Calu3 (cell line): ENCODE measurements around the gene CTCF. TPM values are rescaled to one million over a fixed set of nuclear protein-coding genes. Genes with fewer than 3 reads are reported as not detected.

Experiments
- BruUV-seq: library from RNA; stranded (reverse); fragments of 400-500 nt; replicated peaks from 2 replicates; lab custom pipeline; 2021; lab: Mats Ljungman, UMichigan
- CTCF ChIA-PET: fragments of 300-600 bp; sonication (Branson Sonifier 250); formaldehyde crosslinking; loops from one replicate; lab custom pipeline; 2022; ENCODE audit warnings: antibody characterized with exemption; lab: Charles Lee
- DNase-seq: peaks from one replicate; pipeline ENCODE4 v3.0.0; 2022
- H3K27ac Mint-ChIP-seq: one replicate; pipeline ENCODE4 v1.8.0; 2022; ENCODE audit warnings: mixed read lengths; ENCODE audit not compliant: unreplicated experiment
- H3K27me3 Mint-ChIP-seq: one replicate; pipeline ENCODE4 v1.8.0; 2022; ENCODE audit warnings: mixed read lengths; ENCODE audit not compliant: unreplicated experiment
- H3K36me3 Mint-ChIP-seq: one replicate; pipeline ENCODE4 v1.8.0; 2022; ENCODE audit warnings: mild to moderate bottlenecking, moderate library complexity, mixed read lengths; ENCODE audit not compliant: insufficient read depth, unreplicated experiment
- H3K4me1 Mint-ChIP-seq: one replicate; pipeline ENCODE4 v1.8.0; 2022; ENCODE audit warnings: mild to moderate bottlenecking, low read depth, mixed read lengths; ENCODE audit not compliant: unreplicated experiment
- H3K4me3 Mint-ChIP-seq: one replicate; pipeline ENCODE4 v1.8.0; 2022; ENCODE audit warnings: mild to moderate bottlenecking, low read depth, moderate library complexity, mixed read lengths; ENCODE audit not compliant: unreplicated experiment
- H3K9me3 Mint-ChIP-seq: one replicate; pipeline ENCODE4 v1.8.0; 2022; ENCODE audit warnings: low read depth, mixed read lengths; ENCODE audit not compliant: unreplicated experiment
- intact Hi-C: fragments of 100-400 bp; cut with micrococcal nuclease; formaldehyde crosslinking; loops from one replicate; pipeline ENCODE4 v1.10.0; 2022; ENCODE audit not compliant: unreplicated experiment
- total RNA-seq: library from RNA; stranded (reverse); gene quantifications from 2 replicates; pipeline ENCODE4 v1.2.3, GENCODE V29; 2022
- TF ChIP-seq, protein P1 (sequence below): fragments of 200-600 bp; IDR thresholded peaks from one replicate; pipeline ENCODE4 v1.8.0; 2022; ENCODE audit warnings: antibody characterized with exemption; ENCODE audit not compliant: unreplicated experiment

CTCF gene
- total RNA-seq, 1 experiment from 2014 or later, result 52.1 TPM

DNA sequence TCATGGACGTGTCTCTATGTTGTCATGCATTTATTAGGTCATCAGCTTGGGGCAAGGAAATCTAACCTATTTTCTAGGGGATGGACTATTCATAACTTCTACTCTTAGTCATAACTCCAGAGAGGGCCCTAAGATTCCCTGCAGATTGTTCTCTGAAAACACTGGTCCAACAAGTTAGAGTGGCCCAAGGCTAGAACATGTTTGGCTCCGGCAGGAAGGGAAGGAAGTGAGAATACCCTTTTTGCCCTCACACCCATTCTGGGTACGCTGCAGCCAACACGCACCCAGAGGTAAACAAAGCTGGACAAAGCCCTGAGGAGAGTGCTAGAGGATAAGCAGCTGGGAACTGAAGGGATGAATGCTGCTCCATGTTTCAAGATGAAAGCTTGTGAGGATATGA lies 114.2 kb downstream of the CTCF start:
- Mint-ChIP-seq H3K27me3 (no peaks in the 10 kb centered on the region), H3K36me3 (peaks cover 19% of the 10 kb centered on the region)
- intact Hi-C loops, result no loop called here

GRCh38 chr16:67676939-67677338 lies 114.6 kb downstream of the CTCF start:
- Mint-ChIP-seq H3K9me3 (no peaks in the 10 kb centered on the region), H3K4me1 (peaks cover 13% of the 10 kb centered on the region), H3K4me3 (no peak overlapping the region), H3K27ac (no peak overlapping the region), H3K36me3 (peaks cover 19% of the 10 kb centered on the region), H3K27me3 (no peaks in the 10 kb centered on the region)
- CTCF ChIA-PET, result interaction anchor here (0.6 kb wide), 1 partner anchor 174 kb away, joined by 3 read pairs; no protein-coding TSS in a partner anchor
- intact Hi-C loops, result no loop called here
- TF ChIP-seq, protein P1, sequence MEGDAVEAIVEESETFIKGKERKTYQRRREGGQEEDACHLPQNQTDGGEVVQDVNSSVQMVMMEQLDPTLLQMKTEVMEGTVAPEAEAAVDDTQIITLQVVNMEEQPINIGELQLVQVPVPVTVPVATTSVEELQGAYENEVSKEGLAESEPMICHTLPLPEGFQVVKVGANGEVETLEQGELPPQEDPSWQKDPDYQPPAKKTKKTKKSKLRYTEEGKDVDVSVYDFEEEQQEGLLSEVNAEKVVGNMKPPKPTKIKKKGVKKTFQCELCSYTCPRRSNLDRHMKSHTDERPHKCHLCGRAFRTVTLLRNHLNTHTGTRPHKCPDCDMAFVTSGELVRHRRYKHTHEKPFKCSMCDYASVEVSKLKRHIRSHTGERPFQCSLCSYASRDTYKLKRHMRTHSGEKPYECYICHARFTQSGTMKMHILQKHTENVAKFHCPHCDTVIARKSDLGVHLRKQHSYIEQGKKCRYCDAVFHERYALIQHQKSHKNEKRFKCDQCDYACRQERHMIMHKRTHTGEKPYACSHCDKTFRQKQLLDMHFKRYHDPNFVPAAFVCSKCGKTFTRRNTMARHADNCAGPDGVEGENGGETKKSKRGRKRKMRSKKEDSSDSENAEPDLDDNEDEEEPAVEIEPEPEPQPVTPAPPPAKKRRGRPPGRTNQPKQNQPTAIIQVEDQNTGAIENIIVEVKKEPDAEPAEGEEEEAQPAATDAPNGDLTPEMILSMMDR, result no peak
- no peak for DNase-seq
- no TSS peak for BruUV-seq

More for the DNA sequence above, 114.2 kb downstream of the CTCF start:
- BruUV-seq, result no TSS peak
- H3K27ac Mint-ChIP-seq, result no peak overlapping the region
- DNase-seq, result no peak
- no peak overlapping the region for H3K4me3 Mint-ChIP-seq
- TF ChIP-seq, protein P1, result no peak
- H3K9me3 Mint-ChIP-seq, result no peaks in the 10 kb centered on the region
- CTCF ChIA-PET, result interaction anchor here (0.6 kb wide), 1 partner anchor 173 kb away, joined by 3 read pairs; no protein-coding TSS in a partner anchor
- peaks cover 13% of the 10 kb centered on the region for H3K4me1 Mint-ChIP-seq

GRCh38 chr16:67677712-67678111 lies 115.4 kb downstream of the CTCF start:
- no TSS peak for BruUV-seq
- Mint-ChIP-seq H3K36me3 (peaks cover 19% of the 10 kb centered on the region), H3K27ac (no peak overlapping the region), H3K27me3 (no peaks in the 10 kb centered on the region), H3K9me3 (no peaks in the 10 kb centered on the region), H3K4me3 (no peak overlapping the region), H3K4me1 (peaks cover 13% of the 10 kb centered on the region)
- CTCF ChIA-PET, result no interaction called here
- TF ChIP-seq, protein P1, result no peak
- intact Hi-C loops, result no loop called here
- no peak for DNase-seq

DNA sequence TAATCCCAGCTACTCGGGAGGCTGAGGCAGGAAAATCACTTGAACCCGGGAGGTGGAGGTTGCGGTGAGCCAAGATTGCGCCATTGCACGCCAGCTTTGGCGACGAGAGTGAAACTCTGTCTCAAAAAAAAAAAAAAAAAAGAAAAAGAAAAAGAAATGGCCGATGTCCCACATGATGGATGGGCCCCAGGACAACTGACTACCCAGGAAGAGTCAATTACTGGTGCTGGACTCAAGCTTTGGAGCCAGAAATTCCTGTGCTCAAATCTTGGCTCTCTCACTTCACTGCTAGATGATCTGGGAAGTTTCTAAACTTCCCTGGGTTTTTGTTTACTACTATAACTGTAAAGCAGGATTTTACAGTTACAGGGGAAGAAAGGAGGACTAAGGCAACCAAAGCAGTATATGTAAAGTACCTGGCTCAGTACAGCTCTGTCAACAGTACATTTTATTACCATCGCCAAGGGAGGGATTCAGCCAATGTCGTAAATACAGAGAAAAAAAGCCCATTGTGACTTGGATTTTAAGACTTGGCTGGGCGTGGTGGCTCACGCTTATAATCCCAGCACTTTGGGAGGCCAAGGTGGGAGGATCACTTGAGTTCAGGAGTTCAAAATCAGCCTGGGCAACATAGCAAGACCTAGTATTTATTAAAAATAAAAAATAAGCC lies 116.2 kb downstream of the CTCF start:
- CTCF ChIA-PET, result interaction anchor here (0.5 kb wide), 1 partner anchor 142 kb away, joined by 3 read pairs; no protein-coding TSS in a partner anchor
- TF ChIP-seq, protein P1, result no peak
- no peaks in the 10 kb centered on the region for H3K9me3 Mint-ChIP-seq
- DNase-seq, result no peak
- BruUV-seq, result no TSS peak
- no peak overlapping the region for H3K27ac Mint-ChIP-seq
- no peaks in the 10 kb centered on the region for H3K27me3 Mint-ChIP-seq
- peaks cover 19% of the 10 kb centered on the region for H3K36me3 Mint-ChIP-seq
- H3K4me1 Mint-ChIP-seq, result peaks cover 10% of the 10 kb centered on the region
- no peak overlapping the region for H3K4me3 Mint-ChIP-seq
- intact Hi-C loops, result no loop called here
